ENCODE results near the gene MGST2. TPM values are rescaled to one million over a fixed set of nuclear protein-coding genes. Genes with fewer than 3 reads are reported as not detected.
"Not testable (repeated sequence)": the region's sequence is repeated elsewhere in the genome, so short reads cannot be mapped to it uniquely, and the experiment has no call there.

The MGST2 gene
- polyA plus RNA-seq, 1 experiment: 10.0 TPM

DNA sequence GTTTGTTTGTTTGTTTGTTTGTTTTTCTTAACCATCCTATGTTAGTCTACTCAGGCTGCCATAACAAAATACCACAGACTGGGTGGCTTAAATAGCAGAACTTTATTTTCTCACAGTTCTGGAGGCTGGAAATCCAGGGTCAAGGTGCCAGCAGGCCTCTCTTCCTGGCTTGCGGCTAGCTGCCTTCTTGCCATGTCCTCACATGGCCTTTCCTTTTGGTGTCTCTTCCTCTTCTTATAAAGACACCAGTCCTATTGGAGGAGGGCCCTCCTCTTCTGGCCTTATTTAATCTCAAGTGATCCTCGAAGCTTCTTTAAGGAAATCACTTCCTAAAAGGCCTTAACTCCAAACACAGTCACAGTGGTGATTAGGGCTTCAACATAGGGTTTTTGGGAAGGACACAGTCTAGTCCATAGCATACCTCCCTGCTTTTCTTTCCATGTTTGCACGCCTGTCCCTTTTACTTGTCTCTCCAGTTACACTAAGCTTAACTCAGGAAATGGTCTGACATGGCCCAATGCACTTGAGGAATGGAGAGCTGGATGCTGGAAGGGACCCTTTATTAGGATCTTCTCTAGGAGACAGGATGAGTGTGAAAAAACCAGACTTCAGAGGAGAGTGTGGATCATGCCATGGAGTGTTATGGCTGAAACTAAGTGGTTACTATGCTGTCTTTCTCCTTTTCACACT lies 36.0 kb upstream of the MGST2 start:
- Histone ChIP-seq H3K4me3 (ENCODE audit: low read depth, low read length) (no peak overlapping the region), H3K36me3 (ENCODE audit: control insufficient read depth, insufficient read depth, low read length) (no peaks in the 10 kb centered on the region), H3K27me3 (ENCODE audit: control insufficient read depth, insufficient read depth, low read length) (peaks cover 15% of the 10 kb centered on the region)
- DNase-seq (ENCODE audit: low read depth): no peak
- CTCF ChIA-PET: interaction anchor here (1.5 to 1.7 kb wide), 2 partner anchors 22 to 26 kb away, joined by 5 to 7 read pairs; no protein-coding TSS in a partner anchor
- POLR2A ChIA-PET: interaction anchor here (0.6 kb wide), 1 partner anchor 27 kb away, joined by 4 read pairs; no protein-coding TSS in a partner anchor
- TF ChIP-seq, protein P1, sequence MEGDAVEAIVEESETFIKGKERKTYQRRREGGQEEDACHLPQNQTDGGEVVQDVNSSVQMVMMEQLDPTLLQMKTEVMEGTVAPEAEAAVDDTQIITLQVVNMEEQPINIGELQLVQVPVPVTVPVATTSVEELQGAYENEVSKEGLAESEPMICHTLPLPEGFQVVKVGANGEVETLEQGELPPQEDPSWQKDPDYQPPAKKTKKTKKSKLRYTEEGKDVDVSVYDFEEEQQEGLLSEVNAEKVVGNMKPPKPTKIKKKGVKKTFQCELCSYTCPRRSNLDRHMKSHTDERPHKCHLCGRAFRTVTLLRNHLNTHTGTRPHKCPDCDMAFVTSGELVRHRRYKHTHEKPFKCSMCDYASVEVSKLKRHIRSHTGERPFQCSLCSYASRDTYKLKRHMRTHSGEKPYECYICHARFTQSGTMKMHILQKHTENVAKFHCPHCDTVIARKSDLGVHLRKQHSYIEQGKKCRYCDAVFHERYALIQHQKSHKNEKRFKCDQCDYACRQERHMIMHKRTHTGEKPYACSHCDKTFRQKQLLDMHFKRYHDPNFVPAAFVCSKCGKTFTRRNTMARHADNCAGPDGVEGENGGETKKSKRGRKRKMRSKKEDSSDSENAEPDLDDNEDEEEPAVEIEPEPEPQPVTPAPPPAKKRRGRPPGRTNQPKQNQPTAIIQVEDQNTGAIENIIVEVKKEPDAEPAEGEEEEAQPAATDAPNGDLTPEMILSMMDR (IDR thresholded peaks at IDR 0.05; ENCODE audit: insufficient read depth, low read depth, low read length): no peak

DNA sequence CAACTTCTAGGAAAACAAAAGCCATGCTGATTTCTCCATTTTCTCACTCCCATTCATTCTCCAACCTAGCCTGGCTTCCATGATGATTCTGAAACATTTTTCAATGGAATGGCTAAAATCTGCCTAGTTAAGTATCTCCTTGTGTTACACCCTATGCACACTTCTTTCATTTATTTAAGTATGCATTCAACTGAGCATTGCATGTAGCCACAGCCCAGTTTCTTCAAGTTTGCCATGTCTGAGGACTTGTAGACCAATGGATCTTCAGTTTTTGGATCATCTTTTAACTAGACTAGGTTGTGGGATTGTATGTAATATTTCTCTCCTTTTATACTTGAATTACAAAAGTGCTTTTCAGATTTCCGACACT lies 35.5 kb upstream of the MGST2 start:
- peaks cover 12% of the 10 kb centered on the region for H3K27me3 ChIP-seq (ENCODE audit: control insufficient read depth, insufficient read depth, low read length)
- H3K36me3 ChIP-seq (ENCODE audit: control insufficient read depth, insufficient read depth, low read length): no peaks in the 10 kb centered on the region
- ChIA-PET POLR2A (no interaction called here), CTCF (interaction anchor here (1.5 kb wide), 1 partner anchor 26 kb away, joined by 7 read pairs; no protein-coding TSS in a partner anchor)
- no peak for DNase-seq (ENCODE audit: low read depth)
- TF ChIP-seq, protein P1 (IDR thresholded peaks at IDR 0.05; ENCODE audit: insufficient read depth, low read depth, low read length): no peak
- no peak overlapping the region for H3K4me3 ChIP-seq (ENCODE audit: low read depth, low read length)

DNA sequence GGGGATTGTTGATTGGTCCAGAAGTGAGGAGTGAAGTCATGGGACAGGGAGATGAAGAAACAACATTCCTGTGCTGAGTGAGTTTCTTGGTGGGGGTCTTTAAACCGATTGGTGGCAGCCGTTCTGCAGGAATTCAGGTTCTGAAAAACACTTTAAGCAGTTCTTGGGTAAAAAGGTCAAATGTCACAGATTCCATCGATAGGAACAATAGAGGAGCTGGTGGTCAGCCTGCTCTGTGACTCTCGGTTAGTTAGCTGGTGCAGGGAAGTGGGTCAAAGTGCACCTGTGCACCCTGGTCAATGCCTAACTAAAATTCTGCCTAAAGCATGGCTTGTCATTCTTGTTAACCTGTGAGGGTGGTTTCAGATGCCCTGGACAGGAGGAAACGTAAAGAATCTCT lies 34.6 kb upstream of the MGST2 start:
- DNase-seq (ENCODE audit: low read depth): no peak
- peaks cover 8% of the 10 kb centered on the region for H3K27me3 ChIP-seq (ENCODE audit: control insufficient read depth, insufficient read depth, low read length)
- H3K36me3 ChIP-seq (ENCODE audit: control insufficient read depth, insufficient read depth, low read length): no peaks in the 10 kb centered on the region
- TF ChIP-seq, protein P1 (IDR thresholded peaks at IDR 0.05; ENCODE audit: insufficient read depth, low read depth, low read length): no peak
- ChIA-PET CTCF (interaction anchor here (1.0 to 1.8 kb wide), 5 partner anchors 11 to 27 kb away, joined by 3 to 8 read pairs (median 3); no protein-coding TSS in a partner anchor), POLR2A (no interaction called here)
- H3K4me3 ChIP-seq (ENCODE audit: low read depth, low read length): no peak overlapping the region

DNA sequence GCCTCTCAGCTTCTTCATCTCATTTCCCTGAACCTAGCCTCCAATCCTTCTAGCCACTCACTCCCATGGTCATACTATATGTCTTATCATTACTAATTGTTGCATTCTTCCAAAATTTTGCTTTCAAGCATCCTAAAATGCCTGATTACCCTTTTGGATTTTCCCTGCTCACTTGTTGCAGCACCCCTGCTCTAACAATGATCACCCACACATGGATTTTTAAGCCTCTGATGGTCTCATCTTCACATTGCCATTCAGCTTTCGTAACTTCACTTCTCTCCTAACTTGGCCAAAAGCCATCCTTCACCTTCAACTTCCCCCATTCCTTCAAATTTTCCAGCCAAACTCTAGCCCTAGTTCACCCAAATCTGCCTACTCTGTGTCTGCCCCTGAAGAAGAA lies 33.8 kb upstream of the MGST2 start:
- ChIA-PET CTCF (interaction anchor here (1.0 to 1.8 kb wide), 5 partner anchors 10 to 28 kb away, joined by 3 to 8 read pairs (median 3); no protein-coding TSS in a partner anchor), POLR2A (interaction anchor here (0.6 kb wide), 1 partner anchor 63 kb away, joined by 9 read pairs; no protein-coding TSS in a partner anchor)
- DNase-seq (ENCODE audit: low read depth): no peak
- Histone ChIP-seq H3K36me3 (ENCODE audit: control insufficient read depth, insufficient read depth, low read length) (no peaks in the 10 kb centered on the region), H3K4me3 (ENCODE audit: low read depth, low read length) (no peak overlapping the region), H3K27me3 (ENCODE audit: control insufficient read depth, insufficient read depth, low read length) (peaks cover 8% of the 10 kb centered on the region)
- TF ChIP-seq, protein P1 (IDR thresholded peaks at IDR 0.05; ENCODE audit: insufficient read depth, low read depth, low read length): no peak

DNA sequence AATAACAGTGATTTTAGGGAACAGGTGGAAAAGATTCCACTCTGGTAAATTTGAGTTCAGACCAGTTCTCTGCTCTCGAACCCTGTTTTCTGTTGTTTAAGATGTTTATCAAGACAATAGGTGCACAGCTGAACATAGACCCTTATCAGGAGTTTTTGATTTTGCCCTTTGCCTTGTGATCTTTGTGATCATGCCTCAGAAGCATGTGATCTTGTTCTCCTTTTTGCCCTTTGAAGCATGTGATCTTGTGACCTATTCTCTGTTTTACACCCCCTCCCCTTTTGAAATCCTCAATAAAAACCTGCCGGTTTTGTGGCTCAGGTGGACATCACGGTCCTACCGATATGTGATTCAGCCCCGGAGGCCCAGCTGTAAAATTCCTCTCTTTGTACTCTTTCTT lies 32.9 kb upstream of the MGST2 start:
- H3K4me3 ChIP-seq (ENCODE audit: low read depth, low read length); H3K36me3 ChIP-seq (ENCODE audit: control insufficient read depth, insufficient read depth, low read length); DNase-seq (ENCODE audit: low read depth); POLR2A ChIA-PET; H3K27me3 ChIP-seq (ENCODE audit: control insufficient read depth, insufficient read depth, low read length): not testable (repeated sequence)
- CTCF ChIA-PET: interaction anchor here (0.6 to 1.8 kb wide), 3 partner anchors 18 to 209 kb away, joined by 3 to 8 read pairs (median 3); no protein-coding TSS in a partner anchor
